HUDEP-2 (cell line): ENCODE measurements around the gene ARHGAP23.

Source experiments
- DNase-seq, 76 experiments: peaks; one replicate each; lab custom pipeline; 2025; ENCODE audit not compliant: unreplicated experiment in 76 of 76; lab: John Stamatoyannopoulos, UW

The ARHGAP23 gene

GRCh38 chr17:38441429-38442061, 13.3 kb downstream of the ARHGAP23 start:
- DNase-seq, result no peak

DNA sequence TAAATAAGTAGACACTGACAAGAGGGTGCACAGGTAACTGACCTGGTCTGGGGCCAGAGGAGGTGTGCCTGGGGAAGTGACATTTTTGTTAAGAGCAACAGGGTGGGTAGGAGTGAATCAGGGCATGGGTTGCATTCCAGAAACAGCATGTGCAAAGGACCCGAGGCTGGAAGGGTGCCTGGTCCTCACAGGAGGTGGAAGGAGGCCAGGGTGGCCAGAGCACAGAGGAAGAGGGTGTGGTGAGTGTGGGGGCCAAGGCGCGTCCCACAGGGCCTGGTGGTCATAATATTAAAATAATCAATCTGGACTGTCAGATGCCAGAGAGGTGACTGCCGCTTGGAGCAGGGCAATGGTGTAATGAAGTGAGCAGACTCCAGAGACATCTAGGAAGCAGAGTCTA, 14.3 kb downstream of the ARHGAP23 start:
- no peak for DNase-seq

- DNase-seq, result no peak
Observed at GRCh38 chr17:38443356-38444031, 15.2 kb downstream of the ARHGAP23 start.

- peak in 65 of 76 experiments; percentile 16 to 82 (median 58) for DNase-seq
Observed at GRCh38 chr17:38444151-38444550, 15.9 kb downstream of the ARHGAP23 start.

DNA sequence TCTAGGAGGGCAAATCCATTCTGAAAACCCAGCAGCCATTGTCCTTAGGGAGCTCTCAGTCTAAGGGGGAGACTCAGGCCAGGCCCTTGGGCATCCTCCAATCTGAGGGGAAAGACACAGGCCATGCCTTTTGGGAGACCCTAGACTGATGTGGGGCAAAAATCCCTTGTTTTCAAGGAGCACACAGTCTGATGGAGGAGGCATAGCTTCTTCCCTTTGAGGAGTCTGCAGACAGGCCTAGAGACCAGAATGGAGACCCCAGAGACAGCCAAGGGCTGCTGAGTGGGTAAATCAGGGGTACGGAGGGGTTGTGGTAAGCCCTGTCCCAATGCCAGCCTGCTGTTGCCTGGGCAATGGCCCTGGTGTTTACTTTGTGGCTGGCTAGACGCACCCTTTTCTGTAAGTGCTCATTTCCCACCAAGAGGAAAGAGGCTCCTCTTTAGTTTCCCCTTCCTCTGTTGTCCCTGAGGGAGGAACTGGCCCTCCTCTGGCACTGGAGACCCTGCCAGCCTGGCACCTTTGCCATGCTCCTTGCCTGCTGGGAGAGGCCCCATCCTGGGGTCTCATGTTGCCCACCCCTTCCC, 19.3 kb downstream of the ARHGAP23 start:
- DNase-seq, result no peak

DNA sequence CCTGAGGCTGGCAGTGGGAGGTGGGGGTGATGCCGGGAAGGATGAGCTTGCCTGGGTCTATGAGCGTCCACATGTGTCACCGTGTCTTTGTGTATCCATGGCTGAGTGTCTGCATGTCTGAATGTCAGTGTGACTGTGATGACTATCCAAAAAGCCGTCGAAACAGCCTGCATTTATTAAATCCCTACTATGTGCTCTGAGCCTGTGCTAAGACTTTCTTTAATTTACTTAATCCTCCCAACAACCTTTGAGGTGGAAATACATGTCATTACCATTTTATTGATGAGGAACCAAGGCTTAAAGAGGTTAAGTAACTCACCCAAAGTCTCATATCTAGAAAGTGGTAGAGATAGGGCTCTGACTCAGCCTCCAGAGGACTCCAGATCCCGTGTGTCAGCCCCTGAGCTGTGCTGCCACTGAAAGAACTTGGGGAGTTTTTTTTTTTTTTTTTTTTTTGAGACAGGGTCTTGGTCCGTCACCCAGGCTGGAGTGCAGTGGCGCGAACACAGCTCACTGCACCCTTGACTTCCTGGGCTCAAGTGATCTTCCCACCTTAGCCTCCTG, 20.0 kb downstream of the ARHGAP23 start:
- peak in 4 of 76 experiments; percentile 7 to 13 (median 8) for DNase-seq

DNA sequence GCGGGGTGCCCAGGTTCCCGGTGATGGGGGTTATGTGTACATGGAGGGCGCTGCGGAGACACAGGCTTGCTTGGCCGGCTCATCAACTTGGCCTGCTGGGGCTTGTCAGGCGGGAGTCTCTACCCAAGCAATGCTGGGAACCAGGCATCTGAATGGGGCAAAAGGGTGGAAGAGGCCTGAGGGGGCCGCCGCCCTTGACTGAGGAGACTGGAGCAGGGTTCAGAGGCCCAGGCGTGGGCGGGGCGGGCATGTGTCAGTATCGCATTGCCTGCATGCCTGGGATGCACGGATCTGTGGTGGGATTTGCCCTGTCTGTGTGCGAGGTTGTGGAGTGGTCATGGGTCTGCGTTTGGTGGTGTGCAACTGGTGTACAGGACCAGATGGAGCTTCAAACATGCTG, 21.1 kb downstream of the ARHGAP23 start:
- no peak for DNase-seq

- no peak for DNase-seq
Observed at GRCh38 chr17:38450557-38451029, 22.3 kb downstream of the ARHGAP23 start.

DNA sequence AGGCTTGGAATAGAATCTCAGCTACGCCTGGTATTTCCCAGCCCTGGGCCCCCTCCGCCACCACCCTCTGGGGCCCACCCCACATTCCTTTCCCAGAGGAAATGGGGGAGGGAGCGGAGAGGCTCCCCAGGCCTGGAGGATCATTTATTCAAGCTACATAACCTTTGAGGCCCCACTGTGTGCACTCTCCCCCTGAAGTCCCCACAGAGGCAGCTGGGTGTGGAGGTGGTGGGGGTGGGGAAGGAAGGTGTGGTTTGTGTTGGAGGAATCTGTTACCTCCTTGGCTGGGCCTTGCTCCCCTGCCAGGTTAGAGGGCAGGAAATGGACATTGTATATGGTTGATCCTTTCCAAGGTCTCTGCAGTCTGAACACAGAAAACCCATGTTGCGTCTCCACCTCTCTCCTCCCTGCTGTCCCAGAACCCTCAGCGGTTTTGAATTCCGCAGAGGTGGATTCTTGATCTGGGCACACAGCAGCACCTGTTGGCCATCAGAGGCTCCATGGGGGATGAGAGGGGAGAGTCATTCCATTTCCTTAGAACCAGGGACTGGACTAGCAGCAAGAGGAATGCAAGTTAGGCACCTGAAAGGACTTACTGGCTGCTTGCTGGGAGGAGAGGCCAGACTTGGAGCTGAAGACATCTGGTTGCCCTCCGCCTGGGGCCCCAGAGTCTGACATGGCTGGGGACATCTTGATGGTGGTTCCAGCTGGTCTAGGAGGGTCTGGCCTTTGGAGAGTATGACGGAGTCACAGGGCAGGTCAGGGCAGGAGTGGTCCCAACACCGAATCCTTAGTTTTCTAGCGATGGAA, 23.0 kb downstream of the ARHGAP23 start:
- no peak for DNase-seq

DNA sequence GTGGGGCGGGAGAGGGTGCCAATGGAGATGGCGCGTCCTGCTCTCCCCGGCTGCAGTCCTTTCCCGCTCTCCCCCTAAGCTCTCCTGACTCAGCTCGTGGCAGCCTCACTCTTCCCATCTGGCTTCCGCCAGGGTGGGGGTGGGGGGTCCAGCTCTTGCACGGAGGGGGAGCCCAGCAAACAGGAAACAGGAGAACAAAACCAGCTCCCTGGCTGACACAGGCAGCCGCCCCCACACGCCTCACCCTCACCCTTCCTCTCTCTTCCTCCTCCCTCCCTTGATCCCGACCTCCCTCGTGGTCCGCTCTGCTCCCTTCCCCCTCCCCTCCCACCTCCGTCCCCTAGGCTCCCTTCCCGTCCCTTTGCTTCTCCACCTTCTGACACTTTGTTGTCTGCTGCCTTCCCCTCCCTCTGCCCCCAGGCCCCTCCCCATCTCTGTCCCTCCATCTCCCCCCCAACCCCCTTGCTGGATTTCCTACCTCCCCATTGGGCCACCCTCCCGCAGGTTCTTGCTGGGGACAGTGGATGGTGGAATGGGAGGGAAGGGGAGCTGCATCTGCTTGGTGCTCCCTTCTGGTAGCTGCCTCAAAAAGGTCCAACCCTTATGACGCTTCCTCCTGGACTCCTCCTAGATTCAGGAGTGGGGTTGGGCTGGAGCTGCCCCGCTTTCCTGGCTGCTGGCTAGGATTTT, 23.7 kb downstream of the ARHGAP23 start:
- DNase-seq, result no peak

DNA sequence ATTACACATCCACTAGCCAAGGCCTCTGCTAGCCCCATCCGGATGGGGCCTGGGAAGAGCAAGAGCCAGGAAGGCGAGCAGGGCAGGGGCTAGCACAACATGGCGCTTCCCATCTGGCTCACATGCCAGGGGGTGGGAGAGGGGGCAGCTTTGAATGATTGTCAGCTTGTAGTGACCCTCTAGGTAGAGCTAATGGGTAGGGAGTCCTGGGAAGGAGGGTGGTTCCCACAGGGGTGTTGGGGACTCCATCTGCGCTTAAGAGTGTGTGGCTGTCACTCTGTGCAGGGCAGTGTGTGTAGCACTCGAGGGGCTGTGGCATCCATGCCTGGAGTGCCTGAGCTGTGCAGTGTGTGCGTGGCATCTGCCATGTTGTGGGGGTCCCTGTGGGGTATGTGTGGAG, 24.5 kb downstream of the ARHGAP23 start:
- DNase-seq, result no peak

GRCh38 chr17:38453951-38454421, 25.7 kb downstream of the ARHGAP23 start:
- peak in 16 of 76 experiments; percentile 10 to 44 (median 22) for DNase-seq

DNA sequence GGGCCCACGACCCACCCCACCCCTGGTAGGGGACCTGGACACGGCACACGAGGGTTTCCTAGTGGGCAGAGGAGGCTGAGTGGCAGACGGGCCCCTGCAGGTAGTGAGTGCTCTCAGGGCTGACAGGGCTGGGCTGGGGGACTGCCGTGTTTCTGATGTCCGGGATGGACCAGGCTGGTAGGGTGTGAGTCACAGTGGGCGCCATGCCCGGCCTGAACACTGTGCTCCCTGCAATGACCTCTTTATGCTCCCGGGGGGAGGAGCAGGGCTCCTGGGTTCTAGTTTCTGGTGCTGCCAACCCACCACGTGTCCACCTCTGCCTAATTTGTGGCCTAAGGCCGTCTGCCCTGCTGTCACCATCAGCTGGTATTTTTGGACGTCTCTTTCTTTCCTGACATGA, 26.3 kb downstream of the ARHGAP23 start:
- peak in 60 of 76 experiments; percentile 16 to 71 (median 40) for DNase-seq

GRCh38 chr17:38455288-38455915, 27.1 kb downstream of the ARHGAP23 start:
- no peak for DNase-seq

GRCh38 chr17:38456031-38456815, 28.0 kb downstream of the ARHGAP23 start:
- peak in 1 of 76 experiments; percentile 18 for DNase-seq

- no peak for DNase-seq
Observed at GRCh38 chr17:38457577-38458371, 29.5 kb downstream of the ARHGAP23 start.

DNA sequence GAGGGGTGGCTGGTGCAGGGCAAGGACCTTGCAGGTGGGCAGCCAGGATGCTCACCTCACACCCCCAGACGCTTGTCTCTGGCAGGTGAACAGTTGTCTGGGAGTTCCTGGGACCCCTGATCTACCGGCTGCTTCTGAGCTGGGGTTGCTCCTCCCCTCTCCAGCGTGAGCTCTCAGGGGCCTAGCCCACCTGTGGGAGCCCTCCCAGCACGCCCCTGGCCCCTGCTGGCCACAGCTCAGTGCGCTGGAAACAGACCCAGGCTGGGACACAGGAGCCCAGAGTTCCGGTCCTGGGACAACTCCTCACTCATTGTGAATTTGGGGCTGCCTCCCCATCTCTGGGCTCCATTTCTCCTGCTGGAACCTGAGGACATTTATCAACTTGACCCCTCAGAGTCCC, 30.3 kb downstream of the ARHGAP23 start:
- no peak for DNase-seq

DNA sequence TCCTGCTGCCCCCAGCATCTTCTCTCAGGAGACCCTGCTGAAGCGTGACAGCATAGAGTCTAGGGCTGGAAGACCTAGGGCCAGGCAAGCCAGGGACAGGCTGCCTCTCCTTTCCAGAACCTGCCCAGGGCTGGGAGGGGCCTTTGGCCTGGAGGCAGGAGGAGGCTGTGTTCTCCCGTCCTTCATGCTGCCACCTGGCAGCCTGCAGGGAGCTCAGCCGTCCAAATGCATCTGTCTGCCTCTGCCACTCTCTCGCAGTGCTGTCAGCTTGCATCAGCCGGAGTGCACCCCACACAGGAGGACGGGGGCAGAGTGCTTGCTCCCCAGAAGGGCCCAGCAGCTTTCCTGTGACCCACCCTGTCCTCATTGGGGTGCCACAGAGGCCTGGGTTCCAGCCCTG, 31.3 kb downstream of the ARHGAP23 start:
- DNase-seq, result peak in 11 of 76 experiments; percentile 7 to 50 (median 16)
